ENCODE data around the gene LIN37.
"Not testable (repeated sequence)": the region's sequence is repeated elsewhere in the genome, so short reads cannot be mapped to it uniquely, and the experiment has no call there.

LIN37 gene

GRCh38 chr19:35772362-35772761 lies 24.0 kb downstream of the LIN37 start:
- H3K4me1 ChIP-seq (ENCODE audit: control insufficient read depth in 2 of 2, insufficient read depth in 1 of 2, low read depth in 1 of 2, low read length in 2 of 2): peaks cover 19 to 21% of the 10 kb centered on the region in 2 donors
- not testable (repeated sequence) for H3K4ac ChIP-seq (ENCODE audit: low read length); H2BK12ac ChIP-seq (ENCODE audit: low read length); H2BK5ac ChIP-seq (ENCODE audit: low read length); H2BK15ac ChIP-seq (ENCODE audit: low read length); H2AFZ ChIP-seq (ENCODE audit: low read length); H3K18ac ChIP-seq (ENCODE audit: low read length); H3K9ac ChIP-seq (ENCODE audit: low read depth, low read length, poor library complexity); H2BK120ac ChIP-seq (ENCODE audit: low read depth, low read length); H3K9me3 ChIP-seq (replicated peaks in 1 of 2; ENCODE audit: control insufficient read depth in 2 of 2, insufficient read depth in 1 of 2, low read depth in 1 of 2, low read length in 2 of 2); H3K4me2 ChIP-seq (ENCODE audit: insufficient read depth, low read length, poor library complexity, severe bottlenecking); DNase-seq (ENCODE audit: low spot score); H3K4me3 ChIP-seq (ENCODE audit: low read length in 2 of 2); H4K91ac ChIP-seq (ENCODE audit: low read depth, low read length, poor library complexity); H3K27ac ChIP-seq (replicated peaks; ENCODE audit: low read length); H3K14ac ChIP-seq (ENCODE audit: low read length); H3K23ac ChIP-seq (ENCODE audit: low read depth, low read length, poor library complexity); H3K79me1 ChIP-seq (ENCODE audit: low read depth, low read length); H3K27me3 ChIP-seq (ENCODE audit: control insufficient read depth in 3 of 3, insufficient read depth in 3 of 3, low read depth in 1 of 3, low read length in 3 of 3); H2AK5ac ChIP-seq (ENCODE audit: low read depth, low read length)
- peaks cover 7 to 23% of the 10 kb centered on the region in 2 donors for H3K36me3 ChIP-seq (replicated peaks in 1 of 2; ENCODE audit: control insufficient read depth in 2 of 2, insufficient read depth in 2 of 2, low read length in 2 of 2)
- peak overlapping the region; percentile 17 for H4K8ac ChIP-seq (ENCODE audit: low read depth, low read length)
- WGBS, 2 donors (ENCODE audit: extremely low coverage in 2 of 2, insufficient read length in 2 of 2, insufficient replicate concordance in 1 of 2): no CpG with 5 or more reads among the region's 5 CpGs

GRCh38 chr19:35773020-35773806 lies 24.8 kb downstream of the LIN37 start:
- whole genome bisulfite sequencing, 2 donors (ENCODE audit: extremely low coverage in 2 of 2, insufficient read length in 2 of 2, insufficient replicate concordance in 1 of 2): no CpG with 5 or more reads among the region's 9 CpGs
- Histone ChIP-seq H3K18ac (ENCODE audit: low read length) (no peak overlapping the region), H3K14ac (ENCODE audit: low read length) (no peak overlapping the region)

GRCh38 chr19:35774274-35775045 lies 26.1 kb downstream of the LIN37 start:
- Histone ChIP-seq H3K9me3 (replicated peaks in 1 of 2; ENCODE audit: control insufficient read depth in 2 of 2, insufficient read depth in 1 of 2, low read depth in 1 of 2, low read length in 2 of 2) (no peaks in the 10 kb centered on the region), H3K36me3 (replicated peaks in 1 of 2; ENCODE audit: control insufficient read depth in 2 of 2, insufficient read depth in 2 of 2, low read length in 2 of 2) (peaks cover 10 to 27% of the 10 kb centered on the region in 2 donors), H2AFZ (ENCODE audit: low read length) (peak overlapping the region; percentile 89), H4K8ac (ENCODE audit: low read depth, low read length) (no peak overlapping the region), H3K23ac (ENCODE audit: low read depth, low read length, poor library complexity) (no peak overlapping the region), H3K27ac (replicated peaks; ENCODE audit: low read length) (no peak overlapping the region), H3K4ac (ENCODE audit: low read length) (no peak overlapping the region), H3K18ac (ENCODE audit: low read length) (peak overlapping the region; percentile 42), H2BK15ac (ENCODE audit: low read length) (no peak overlapping the region), H3K14ac (ENCODE audit: low read length) (no peak overlapping the region), H3K27me3 (ENCODE audit: control insufficient read depth in 3 of 3, insufficient read depth in 3 of 3, low read depth in 1 of 3, low read length in 3 of 3) (no peaks in the 10 kb centered on the region), H3K9ac (ENCODE audit: low read depth, low read length, poor library complexity) (no peak overlapping the region), H3K4me3 (ENCODE audit: low read length in 2 of 2) (peak overlapping the region in 1 of 2 donors; percentile 66), H2BK5ac (ENCODE audit: low read length) (no peak overlapping the region), H2AK5ac (ENCODE audit: low read depth, low read length) (no peak overlapping the region), H3K4me2 (ENCODE audit: insufficient read depth, low read length, poor library complexity, severe bottlenecking) (no peak overlapping the region), H2BK12ac (ENCODE audit: low read length) (no peak overlapping the region), H2BK120ac (ENCODE audit: low read depth, low read length) (no peak overlapping the region), H4K91ac (ENCODE audit: low read depth, low read length, poor library complexity) (no peak overlapping the region), H3K4me1 (ENCODE audit: control insufficient read depth in 2 of 2, insufficient read depth in 1 of 2, low read depth in 1 of 2, low read length in 2 of 2) (peaks cover 19 to 20% of the 10 kb centered on the region in 2 donors), H3K79me1 (ENCODE audit: low read depth, low read length) (peaks cover 2% of the 10 kb centered on the region)
- WGBS, 2 donors (ENCODE audit: extremely low coverage in 2 of 2, insufficient read length in 2 of 2, insufficient replicate concordance in 1 of 2): no CpG with 5 or more reads among the region's 16 CpGs
- no peak for DNase-seq (ENCODE audit: low spot score)

More at GRCh38 chr19:35773020-35773806, 24.8 kb downstream of the LIN37 start:
- Histone ChIP-seq H2BK15ac (ENCODE audit: low read length) (no peak overlapping the region), H3K4ac (ENCODE audit: low read length) (no peak overlapping the region), H3K9me3 (replicated peaks in 1 of 2; ENCODE audit: control insufficient read depth in 2 of 2, insufficient read depth in 1 of 2, low read depth in 1 of 2, low read length in 2 of 2) (no peaks in the 10 kb centered on the region), H2BK120ac (ENCODE audit: low read depth, low read length) (no peak overlapping the region), H3K4me3 (ENCODE audit: low read length in 2 of 2) (no peak overlapping the region), H4K91ac (ENCODE audit: low read depth, low read length, poor library complexity) (no peak overlapping the region), H2AFZ (ENCODE audit: low read length) (no peak overlapping the region), H3K9ac (ENCODE audit: low read depth, low read length, poor library complexity) (no peak overlapping the region), H3K23ac (ENCODE audit: low read depth, low read length, poor library complexity) (no peak overlapping the region), H3K79me1 (ENCODE audit: low read depth, low read length) (peaks cover 2% of the 10 kb centered on the region), H3K36me3 (replicated peaks in 1 of 2; ENCODE audit: control insufficient read depth in 2 of 2, insufficient read depth in 2 of 2, low read length in 2 of 2) (peaks cover 10 to 24% of the 10 kb centered on the region in 2 donors), H4K8ac (ENCODE audit: low read depth, low read length) (no peak overlapping the region), H3K4me1 (ENCODE audit: control insufficient read depth in 2 of 2, insufficient read depth in 1 of 2, low read depth in 1 of 2, low read length in 2 of 2) (peaks cover 19 to 21% of the 10 kb centered on the region in 2 donors), H3K4me2 (ENCODE audit: insufficient read depth, low read length, poor library complexity, severe bottlenecking) (no peak overlapping the region), H3K27me3 (ENCODE audit: control insufficient read depth in 3 of 3, insufficient read depth in 3 of 3, low read depth in 1 of 3, low read length in 3 of 3) (no peaks in the 10 kb centered on the region), H2AK5ac (ENCODE audit: low read depth, low read length) (no peak overlapping the region), H2BK5ac (ENCODE audit: low read length) (no peak overlapping the region), H3K27ac (replicated peaks; ENCODE audit: low read length) (no peak overlapping the region), H2BK12ac (ENCODE audit: low read length) (no peak overlapping the region)
- no peak for DNase-seq (ENCODE audit: low spot score)

GRCh38 chr19:35775046-35775297 lies 26.6 kb downstream of the LIN37 start:
- Histone ChIP-seq H2AK5ac (ENCODE audit: low read depth, low read length) (no peak overlapping the region), H3K4me3 (ENCODE audit: low read length in 2 of 2) (peak overlapping the region in 1 of 2 donors; percentile 66), H2BK120ac (ENCODE audit: low read depth, low read length) (no peak overlapping the region), H3K79me1 (ENCODE audit: low read depth, low read length) (peaks cover 2% of the 10 kb centered on the region), H3K4me1 (ENCODE audit: control insufficient read depth in 2 of 2, insufficient read depth in 1 of 2, low read depth in 1 of 2, low read length in 2 of 2) (peaks cover 19 to 20% of the 10 kb centered on the region in 2 donors), H2BK5ac (ENCODE audit: low read length) (no peak overlapping the region), H3K18ac (ENCODE audit: low read length) (peak overlapping the region; percentile 42), H3K9me3 (replicated peaks in 1 of 2; ENCODE audit: control insufficient read depth in 2 of 2, insufficient read depth in 1 of 2, low read depth in 1 of 2, low read length in 2 of 2) (no peaks in the 10 kb centered on the region), H3K23ac (ENCODE audit: low read depth, low read length, poor library complexity) (no peak overlapping the region), H3K36me3 (replicated peaks in 1 of 2; ENCODE audit: control insufficient read depth in 2 of 2, insufficient read depth in 2 of 2, low read length in 2 of 2) (peaks cover 10 to 32% of the 10 kb centered on the region in 2 donors), H2BK12ac (ENCODE audit: low read length) (no peak overlapping the region), H3K14ac (ENCODE audit: low read length) (no peak overlapping the region), H2AFZ (ENCODE audit: low read length) (peak overlapping the region; percentile 89), H2BK15ac (ENCODE audit: low read length) (no peak overlapping the region), H3K27ac (replicated peaks; ENCODE audit: low read length) (no peak overlapping the region), H3K27me3 (ENCODE audit: control insufficient read depth in 3 of 3, insufficient read depth in 3 of 3, low read depth in 1 of 3, low read length in 3 of 3) (no peaks in the 10 kb centered on the region), H3K4ac (ENCODE audit: low read length) (no peak overlapping the region), H4K91ac (ENCODE audit: low read depth, low read length, poor library complexity) (no peak overlapping the region), H3K4me2 (ENCODE audit: insufficient read depth, low read length, poor library complexity, severe bottlenecking) (no peak overlapping the region), H3K9ac (ENCODE audit: low read depth, low read length, poor library complexity) (no peak overlapping the region), H4K8ac (ENCODE audit: low read depth, low read length) (no peak overlapping the region)
- no CpG with 5 or more reads among the region's 9 CpGs for WGBS, 2 donors (ENCODE audit: extremely low coverage in 2 of 2, insufficient read length in 2 of 2, insufficient replicate concordance in 1 of 2)
- DNase-seq (ENCODE audit: low spot score): no peak
